Urinary bladder (tissue), 4 donors: Measurements from ENCODE around the gene OSM. TPM values are rescaled to one million over a fixed set of nuclear protein-coding genes. Genes with fewer than 3 reads are reported as not detected.

Experiments
- DNase-seq: peaks from one replicate; pipeline ENCODE4 v3.0.0-alpha.2; 2015; ENCODE audit errors: extremely low spot score
- H3K27ac ChIP-seq: one replicate; pipeline ENCODE4 v1.5.1; 2013; ENCODE audit warnings: low read depth, mild to moderate bottlenecking, moderate library complexity
- H3K36me3 ChIP-seq: one replicate; pipeline ENCODE4 v1.6.1; 2013; ENCODE audit warnings: mild to moderate bottlenecking, moderate library complexity; ENCODE audit not compliant: insufficient read depth
- H3K4me1 ChIP-seq: one replicate; pipeline ENCODE4 v1.6.1; 2013; ENCODE audit warnings: mild to moderate bottlenecking, moderate library complexity; ENCODE audit not compliant: insufficient read depth
- H3K4me3 ChIP-seq: one replicate; pipeline ENCODE4 v1.5.1; 2013; ENCODE audit warnings: low read depth, low read length
- WGBS: extraction: QIAGEN DNeasy Blood & Tissue Kit; methylation state at CpG from one replicate; pipeline ENCODE4 v1.1.7; 2013; 5-methylcytosine and 5-hydroxymethylcytosine counted together
- polyA plus RNA-seq: library from polyadenylated mRNA; stranded (reverse); fragments of 200-250 nt; gene quantifications from one replicate; pipeline ENCODE4 v1.2.3, GENCODE V29; 2013
- total RNA-seq: library from RNA; depleted of rRNA; stranded (reverse); fragments of >200 nt; gene quantifications from one replicate; pipeline ENCODE4 v1.2.3, GENCODE V29; 2014
- donor health status: healthy with polysubstance abuse.
- donor health status: healthy.

The OSM gene
- total and polyA plus RNA-seq, 2 donors, result 0.32 to 1.3 TPM

GRCh38 chr22:30285176-30285845 lies 18.7 kb upstream of the OSM start:
- no peaks in the 10 kb centered on the region for H3K36me3 ChIP-seq
- 88% methylated on average over 27 of the region's 27 CpGs for WGBS
- no peak overlapping the region for H3K27ac ChIP-seq
- no peak for DNase-seq
- no peak overlapping the region for H3K4me3 ChIP-seq
- no peaks in the 10 kb centered on the region for H3K4me1 ChIP-seq

- 91% methylated on average over 4 of the region's 4 CpGs for WGBS
- Histone ChIP-seq H3K27ac (no peak overlapping the region), H3K4me3 (no peak overlapping the region), H3K36me3 (no peaks in the 10 kb centered on the region), H3K4me1 (no peaks in the 10 kb centered on the region)
- DNase-seq, result no peak
These were observed 18.0 kb upstream of the OSM start for GRCh38 chr22:30284666-30285065.

GRCh38 chr22:30284172-30284571 lies 17.5 kb upstream of the OSM start:
- H3K27ac ChIP-seq, result no peak overlapping the region
- no peak for DNase-seq
- H3K36me3 ChIP-seq, result no peaks in the 10 kb centered on the region
- no peak overlapping the region for H3K4me3 ChIP-seq
- H3K4me1 ChIP-seq, result no peaks in the 10 kb centered on the region
- 80% methylated on average over 9 of the region's 9 CpGs for WGBS

- WGBS, result 89% methylated on average over 4 of the region's 4 CpGs
- Histone ChIP-seq H3K27ac (no peak overlapping the region), H3K4me1 (no peaks in the 10 kb centered on the region), H3K36me3 (no peaks in the 10 kb centered on the region), H3K4me3 (no peak overlapping the region)
- DNase-seq, result no peak
These were observed 16.7 kb upstream of the OSM start for GRCh38 chr22:30283342-30283741.

GRCh38 chr22:30282616-30283046 lies 16.0 kb upstream of the OSM start:
- H3K27ac ChIP-seq, result no peak overlapping the region
- no peaks in the 10 kb centered on the region for H3K36me3 ChIP-seq
- no peak overlapping the region for H3K4me3 ChIP-seq
- DNase-seq, result no peak
- 75% methylated on average over 7 of the region's 7 CpGs for WGBS
- H3K4me1 ChIP-seq, result no peaks in the 10 kb centered on the region

- Histone ChIP-seq H3K27ac (no peak overlapping the region), H3K4me1 (no peaks in the 10 kb centered on the region), H3K4me3 (no peak overlapping the region), H3K36me3 (no peaks in the 10 kb centered on the region)
- 72% methylated on average over 8 of the region's 8 CpGs for WGBS
- no peak for DNase-seq
These were observed 13.9 kb upstream of the OSM start for GRCh38 chr22:30280505-30280904.

- DNase-seq, result no peak
- Histone ChIP-seq H3K4me3 (no peak overlapping the region), H3K27ac (no peak overlapping the region), H3K36me3 (no peaks in the 10 kb centered on the region), H3K4me1 (no peaks in the 10 kb centered on the region)
- 92% methylated on average over 5 of the region's 5 CpGs for WGBS
These were observed 13.3 kb upstream of the OSM start for GRCh38 chr22:30279932-30280331.

- DNase-seq, result no peak
- no peak overlapping the region for H3K4me3 ChIP-seq
- H3K4me1 ChIP-seq, result no peaks in the 10 kb centered on the region
- WGBS, result 76% methylated on average over 16 of the region's 16 CpGs
- H3K27ac ChIP-seq, result no peak overlapping the region
- no peaks in the 10 kb centered on the region for H3K36me3 ChIP-seq
These were observed 12.6 kb upstream of the OSM start for GRCh38 chr22:30279046-30279788.

- Histone ChIP-seq H3K36me3 (no peaks in the 10 kb centered on the region), H3K27ac (peak overlapping the region; percentile 53), H3K4me3 (no peak overlapping the region), H3K4me1 (no peaks in the 10 kb centered on the region)
- 20% methylated on average over 14 of the region's 14 CpGs for WGBS
- no peak for DNase-seq
These were observed 11.1 kb upstream of the OSM start for GRCh38 chr22:30277547-30278344.

GRCh38 chr22:30276039-30276438 lies 9.4 kb upstream of the OSM start:
- no peak overlapping the region for H3K27ac ChIP-seq
- no peak overlapping the region for H3K4me3 ChIP-seq
- no peak for DNase-seq
- H3K4me1 ChIP-seq, result no peaks in the 10 kb centered on the region
- WGBS, result 80% methylated on average over 8 of the region's 8 CpGs
- H3K36me3 ChIP-seq, result no peaks in the 10 kb centered on the region

GRCh38 chr22:30275625-30276024 lies 9.0 kb upstream of the OSM start:
- 71% methylated on average over 8 of the region's 8 CpGs for WGBS
- no peaks in the 10 kb centered on the region for H3K4me1 ChIP-seq
- no peak overlapping the region for H3K4me3 ChIP-seq
- no peak overlapping the region for H3K27ac ChIP-seq
- H3K36me3 ChIP-seq, result no peaks in the 10 kb centered on the region
- no peak for DNase-seq

GRCh38 chr22:30274437-30274812 lies 7.8 kb upstream of the OSM start:
- H3K4me3 ChIP-seq, result no peak overlapping the region
- no peak overlapping the region for H3K27ac ChIP-seq
- H3K36me3 ChIP-seq, result no peaks in the 10 kb centered on the region
- 89% methylated on average over 9 of the region's 9 CpGs for WGBS
- no peak for DNase-seq
- no peaks in the 10 kb centered on the region for H3K4me1 ChIP-seq

- no peaks in the 10 kb centered on the region for H3K4me1 ChIP-seq
- no peak for DNase-seq
- no peak overlapping the region for H3K27ac ChIP-seq
- no peak overlapping the region for H3K4me3 ChIP-seq
- no peaks in the 10 kb centered on the region for H3K36me3 ChIP-seq
- 66% methylated on average over 10 of the region's 10 CpGs for WGBS
These were observed 7.2 kb upstream of the OSM start for GRCh38 chr22:30273711-30274436.
